ENCODE results near the gene CBX2. TPM values are rescaled to one million over a fixed set of nuclear protein-coding genes. Genes with fewer than 3 reads are reported as not detected.

Gene CBX2
- polyA plus RNA-seq, 1 of the 3 experiments (the other 2 are of a cell fraction), result 22.4 TPM

- no peak overlapping the region for H2AFZ ChIP-seq (ENCODE audit: low read depth)
- H3K4me1 ChIP-seq (ENCODE audit: control insufficient read depth in 1 of 2, insufficient read depth in 2 of 2, low read depth in 1 of 2, low read length in 1 of 2), result peaks cover 15 to 56% of the 10 kb centered on the region in 2 experiments
- peaks cover 21% of the 10 kb centered on the region for H3F3A ChIP-seq (replicated peaks; ENCODE audit: insufficient read depth)
- H3K9me3 ChIP-seq, result no peaks in the 10 kb centered on the region
- DNase-seq, result no peak
- no peak overlapping the region for H3K27ac ChIP-seq (ENCODE audit: low read depth in 2 of 2, low read length in 1 of 2)
- WGBS (ENCODE audit: low lambda C conversion rate), result 92% methylated on average over 7 of the region's 7 CpGs
- no peaks in the 10 kb centered on the region for H3K27me3 ChIP-seq (ENCODE audit: insufficient read depth)
- H3K36me3 ChIP-seq (replicated peaks in 1 of 2; ENCODE audit: control insufficient read depth in 1 of 2, insufficient read depth in 2 of 2, low read length in 1 of 2), result peaks cover 15 to 28% of the 10 kb centered on the region in 2 experiments
- H3K4me3 ChIP-seq (ENCODE audit: low read depth in 2 of 2, low read length in 1 of 2), result no peak overlapping the region
- peaks cover 33% of the 10 kb centered on the region for H3K79me2 ChIP-seq (ENCODE audit: insufficient read depth)
- H3K4me2 ChIP-seq, result no peak overlapping the region
- H4K20me1 ChIP-seq (ENCODE audit: insufficient read depth), result peaks cover 43% of the 10 kb centered on the region
- ChIA-PET CTCF (interaction anchor here (0.6 to 7.1 kb wide), 8 partner anchors 10 to 153 kb away, joined by 3 to 65 read pairs (median 18); partner anchors contain the start of gene CBX4), POLR2A (no interaction called here)
- H3K9me2 ChIP-seq, result no peaks in the 10 kb centered on the region
- H3K9ac ChIP-seq, result no peak overlapping the region
- no peak for TF ChIP-seq EP300 (IDR thresholded peaks at IDR 0.05; ENCODE audit: borderline replicate concordance in 1 of 2, low read depth in 1 of 2, low read length in 1 of 2)
- no peak for TF ChIP-seq ZBTB33 (IDR thresholded peaks at IDR 0.05; ENCODE audit: borderline replicate concordance, low read depth)
- TF ChIP-seq SIN3A (IDR thresholded peaks at IDR 0.05; ENCODE audit: borderline replicate concordance, low read depth, low read length), result no peak
- no peak for TF ChIP-seq FOXM1 (IDR thresholded peaks at IDR 0.05; ENCODE audit: low read depth)
- TF ChIP-seq NRF1 (IDR thresholded peaks at IDR 0.05; ENCODE audit: low read depth, low read length), result no peak
- no peak for TF ChIP-seq FOSL2 (IDR thresholded peaks at IDR 0.05; ENCODE audit: borderline replicate concordance, low read depth)
- no peak for TF ChIP-seq ELF1 (IDR thresholded peaks at IDR 0.05)
- TF ChIP-seq RXRA (IDR thresholded peaks at IDR 0.05; ENCODE audit: borderline replicate concordance, low read depth), result no peak
- TF ChIP-seq TAF1 (IDR thresholded peaks at IDR 0.05; ENCODE audit: borderline replicate concordance, low read depth, low read length), result no peak
- TF ChIP-seq TEAD4 (IDR thresholded peaks at IDR 0.05; ENCODE audit: borderline replicate concordance, insufficient read depth), result no peak
- no peak for TF ChIP-seq IRF3 (IDR thresholded peaks at IDR 0.05; ENCODE audit: low read depth, low read length)
- no peak for TF ChIP-seq MXI1 (IDR thresholded peaks at IDR 0.05; ENCODE audit: low read depth, low read length)
- no peak for TF ChIP-seq GATA2 (CRISPR knock-in tag; IDR thresholded peaks at IDR 0.05)
- no peak for TF ChIP-seq CHD2 (IDR thresholded peaks at IDR 0.05; ENCODE audit: low read length, partially characterized antibody)
- no peak for TF ChIP-seq NFIC (IDR thresholded peaks at IDR 0.05; ENCODE audit: borderline replicate concordance)
- TF ChIP-seq REST (IDR thresholded peaks at IDR 0.05; ENCODE audit: low read depth, low read length), result no peak
- no peak for TF ChIP-seq FOXJ3 (CRISPR knock-in tag; IDR thresholded peaks at IDR 0.05)
- no peak for TF ChIP-seq TCF12 (IDR thresholded peaks at IDR 0.05)
Observed at GRCh38 chr17:79833110-79833450, 55.1 kb downstream of the CBX2 start.

Data from SK-N-SH (cell line).